HepG2 (cell line): ENCODE results near the gene CRMP1. TPM values are rescaled to one million over a fixed set of nuclear protein-coding genes. Genes with fewer than 3 reads are reported as not detected.

Experiments
- ATAC-seq: fragments of 200-7000 bp; cut with Tn5 transposase; 3 replicates; pipeline ENCODE4 v1.9.1; 2020; ENCODE audit warnings: mild to moderate bottlenecking, moderate library complexity
- BruUV-seq: library from RNA; stranded (reverse); fragments of 400-500 nt; replicated peaks from 2 replicates; lab custom pipeline; 2021; lab: Mats Ljungman, UMichigan
- CTCF ChIA-PET: fragments of 300-600 bp; formaldehyde crosslinking; extraction: SDS; loops from one replicate; lab custom pipeline; 2021; ENCODE audit warnings: low total read pairs, inconsistent platforms, low intra/inter-chr PET ratio; lab: Yijun Ruan, JAX
- POLR2A ChIA-PET: fragments of 350-600 bp; sonication (Branson Sonifier 250); formaldehyde crosslinking; loops from one replicate; lab custom pipeline; 2020; ENCODE audit warnings: antibody characterized with exemption, inconsistent platforms; lab: Yijun Ruan, JAX
- DNase-seq: peaks from one replicate; pipeline ENCODE4 v3.0.0-alpha.2; 2015; ENCODE audit warnings: low spot score
- FAIRE-seq: peaks from 3 replicates; lab custom pipeline; 2011; peaks lifted over from hg19 to GRCh38; lab: Jason Lieb, UNC
- H2AFZ ChIP-seq: one replicate; pipeline ENCODE4 v1.6.1; 2011; ENCODE audit warnings: low read length, inconsistent platforms
- H3K27ac ChIP-seq: fragments of 300-600 bp; 3 replicates; pipeline ENCODE4 v1.8.0; 2011; ENCODE audit warnings: mixed run types, mild to moderate bottlenecking, mixed read lengths, low read length, inconsistent platforms; ENCODE audit not compliant: insufficient read depth; ENCODE audit errors: extremely low read length
- H3K27me3 ChIP-seq, 2 experiments: fragments of 200-600 bp in 1 of 2; 2 replicates in 1 of 2; 3 replicates in 1 of 2; pipeline versions ENCODE4 v1.6.0 to v1.8.0; 2011; ENCODE audit warnings: low read length in 2 of 2, mild to moderate bottlenecking in 2 of 2, moderate library complexity in 2 of 2, inconsistent platforms in 1 of 2; ENCODE audit not compliant: insufficient read depth in 2 of 2, control insufficient read depth in 1 of 2
- H3K36me3 ChIP-seq, 2 experiments: fragments of 200-600 bp in 1 of 2; replicated peaks in 1 of 2; 2 replicates in 1 of 2; 3 replicates in 1 of 2; pipeline versions ENCODE4 v1.5.1 to v1.8.0; 2011; ENCODE audit warnings: low read length in 2 of 2, inconsistent platforms in 1 of 2; ENCODE audit not compliant: insufficient read depth in 2 of 2, control insufficient read depth in 1 of 2
- H3K4me1 ChIP-seq: 2 replicates; pipeline ENCODE4 v1.5.1; 2012; ENCODE audit warnings: low read length, inconsistent platforms; ENCODE audit not compliant: insufficient read depth
- H3K4me2 ChIP-seq: 2 replicates; pipeline ENCODE4 v1.6.0; 2011; ENCODE audit warnings: low read depth, low read length, inconsistent platforms
- H3K4me3 ChIP-seq, 3 experiments: fragments of 200-600 bp in 1 of 3; sonication (generic), shearing (Covaris generic) in 1 of 3; replicated peaks in 1 of 3; 2 replicates each; pipeline ENCODE4 v1.5.1; 2011 to 2016; ENCODE audit warnings: low read length in 3 of 3, inconsistent platforms in 2 of 3, low read depth in 2 of 3, mild to moderate bottlenecking in 2 of 3, control low read depth in 1 of 3, mixed read lengths in 1 of 3; ENCODE audit not compliant: insufficient read depth in 1 of 3
- H3K79me2 ChIP-seq: one replicate; pipeline ENCODE4 v1.6.1; 2011; ENCODE audit warnings: low read length, inconsistent platforms; ENCODE audit not compliant: insufficient read depth
- H3K9ac ChIP-seq: 2 replicates; pipeline ENCODE4 v1.6.0; 2011; ENCODE audit warnings: mild to moderate bottlenecking, low read depth, low read length, inconsistent platforms; ENCODE audit not compliant: insufficient read depth
- H3K9me3 ChIP-seq: 2 replicates; pipeline ENCODE4 v1.5.1; 2012; ENCODE audit warnings: mild to moderate bottlenecking, low read length
- H4K20me1 ChIP-seq: 2 replicates; pipeline ENCODE4 v1.6.0; 2011; ENCODE audit warnings: inconsistent platforms, mild to moderate bottlenecking, low read length, moderate library complexity; ENCODE audit not compliant: insufficient read depth
- BRCA1 ChIP-seq: sonication (generic); formaldehyde crosslinking; IDR thresholded peaks from 2 replicates; pipeline ENCODE4 v1.4.0; 2020; ENCODE audit warnings: missing genetic modification reagents
- CBX5 ChIP-seq: sonication (generic); formaldehyde crosslinking; IDR thresholded peaks from 2 replicates; pipeline ENCODE4 v1.4.0; 2020; ENCODE audit warnings: missing genetic modification reagents, borderline replicate concordance
- CC2D1A ChIP-seq: sonication (generic); formaldehyde crosslinking; IDR thresholded peaks from 2 replicates; pipeline ENCODE4 v1.8.1; 2023; ENCODE audit warnings: mild to moderate bottlenecking, missing genetic modification reagents
- HNRNPUL1 ChIP-seq: fragments of 200-400 bp; formaldehyde crosslinking; IDR thresholded peaks from 2 replicates; pipeline ENCODE4 v1.6.1; 2017; ENCODE audit warnings: low read depth, mild to moderate bottlenecking, low read length, moderate library complexity
- IKZF5 ChIP-seq: IDR thresholded peaks from 2 replicates; pipeline ENCODE4 v1.6.1; 2018; ENCODE audit warnings: missing genetic modification reagents, mild to moderate bottlenecking, missing compliant biosample characterization
- KAT7 ChIP-seq: IDR thresholded peaks from 2 replicates; pipeline ENCODE4 v1.6.1; 2018; ENCODE audit warnings: borderline replicate concordance, missing compliant biosample characterization
- NR2F1 ChIP-seq, 2 experiments: fragments of 450-650 bp in 1 of 2; formaldehyde crosslinking in 1 of 2; IDR thresholded peaks; 2 replicates each; pipeline versions ENCODE4 v1.5.0 to v1.6.1; 2016 to 2020; ENCODE audit warnings: mild to moderate bottlenecking in 1 of 2, missing compliant biosample characterization in 1 of 2, missing genetic modification reagents in 1 of 2, moderate library complexity in 1 of 2
- SMC3 ChIP-seq: IDR thresholded peaks from 2 replicates; pipeline ENCODE4 v1.6.1; 2011; ENCODE audit warnings: low read length, improper control_type of control experiment
- TBP ChIP-seq: sonication (generic); formaldehyde crosslinking; IDR thresholded peaks from 2 replicates; pipeline ENCODE4 v1.5.0; 2020; ENCODE audit warnings: missing genetic modification reagents
- TOPORS ChIP-seq: sonication (generic); formaldehyde crosslinking; IDR thresholded peaks from 2 replicates; pipeline ENCODE4 v1.8.0; 2023; ENCODE audit warnings: mild to moderate bottlenecking, missing genetic modification reagents
- ZFP36L2 ChIP-seq: sonication (generic); formaldehyde crosslinking; IDR thresholded peaks from 2 replicates; pipeline ENCODE4 v1.4.0; 2020; ENCODE audit warnings: missing genetic modification reagents
- ZNF143 ChIP-seq: sonication (generic); formaldehyde crosslinking; IDR thresholded peaks from 2 replicates; pipeline ENCODE4 v1.4.0; 2020; ENCODE audit warnings: missing genetic modification reagents
- ZNF451 ChIP-seq: sonication (generic); formaldehyde crosslinking; IDR thresholded peaks from 2 replicates; pipeline ENCODE4 v1.5.0; 2020; ENCODE audit warnings: mild to moderate bottlenecking, missing genetic modification reagents
- ZNF598 ChIP-seq: sonication (generic); formaldehyde crosslinking; IDR thresholded peaks from 2 replicates; pipeline ENCODE4 v1.5.1; 2020; ENCODE audit warnings: mild to moderate bottlenecking, missing genetic modification reagents, borderline replicate concordance
- ZNF674 ChIP-seq: sonication (generic); formaldehyde crosslinking; IDR thresholded peaks from 2 replicates; pipeline ENCODE4 v1.5.0; 2020; ENCODE audit warnings: low read depth, mild to moderate bottlenecking, missing genetic modification reagents
- ZNF776 ChIP-seq: sonication (generic); formaldehyde crosslinking; IDR thresholded peaks from 2 replicates; pipeline ENCODE4 v1.4.0; 2020; ENCODE audit warnings: mild to moderate bottlenecking, missing genetic modification reagents
- ZUFSP ChIP-seq: sonication (generic); formaldehyde crosslinking; IDR thresholded peaks from 2 replicates; pipeline ENCODE4 v1.9.0; 2021; ENCODE audit warnings: missing genetic modification reagents, mild to moderate bottlenecking, borderline replicate concordance
- WGBS: methylation state at CpG from one replicate; pipeline ENCODE4 v1.1.6; 2017; ENCODE audit warnings: low lambda C conversion rate; 5-methylcytosine and 5-hydroxymethylcytosine counted together
- in situ Hi-C: cut with HindIII; loops from 2 replicates; pipeline ENCODE4 v1.10.0; 2017; ENCODE audit warnings: low pct_unique_long_range_greater_than_20kb; ENCODE audit not compliant: extremely low pct_ligation_motif_present
- intact Hi-C: fragments of 100-400 bp; cut with micrococcal nuclease; formaldehyde crosslinking; loops from one replicate; pipeline ENCODE4 v1.10.0; 2022; ENCODE audit not compliant: unreplicated experiment
- polyA plus RNA-seq, 8 experiments: library from polyadenylated mRNA; depleted of rRNA in 3 of 8; stranded (reverse) in 7 of 8; unstranded in 1 of 8; fragments of >200 nt; fragmentation: Illumina TruSeq in 4 of 8; extraction: Trizol in 4 of 8; gene quantifications; 2 replicates each; pipeline versions ENCODE4 v1.2.1 to v1.2.3, GENCODE V29; 2011 to 2016; ENCODE audit warnings: low read depth in 4 of 8, missing spikeins in 1 of 8, mixed read lengths in 1 of 8; ENCODE audit not compliant: insufficient read depth in 1 of 8
- total RNA-seq, 5 experiments: library from RNA; depleted of rRNA; stranded (reverse); fragments of >200 nt; fragmentation: Illumina TruSeq; extraction: Trizol; gene quantifications; 2 replicates each; pipeline ENCODE4 v1.2.3, GENCODE V29; 2016; ENCODE audit warnings: low read depth in 1 of 5
- TF ChIP-seq, protein P1 (sequence below): sonication (generic); formaldehyde crosslinking; IDR thresholded peaks from 2 replicates; pipeline ENCODE4 v1.5.0; 2020; ENCODE audit warnings: missing genetic modification reagents, mild to moderate bottlenecking, borderline replicate concordance
- TF ChIP-seq, protein P2 (sequence below): sonication (generic); formaldehyde crosslinking; IDR thresholded peaks from 2 replicates; pipeline ENCODE4 v1.5.0; 2020; ENCODE audit warnings: missing genetic modification reagents

CRMP1 gene
- total and polyA plus RNA-seq, 2 of the 13 experiments (the other 11 are each of a cell fraction or from before 2014, with no cell fraction given), result not detected

DNA sequence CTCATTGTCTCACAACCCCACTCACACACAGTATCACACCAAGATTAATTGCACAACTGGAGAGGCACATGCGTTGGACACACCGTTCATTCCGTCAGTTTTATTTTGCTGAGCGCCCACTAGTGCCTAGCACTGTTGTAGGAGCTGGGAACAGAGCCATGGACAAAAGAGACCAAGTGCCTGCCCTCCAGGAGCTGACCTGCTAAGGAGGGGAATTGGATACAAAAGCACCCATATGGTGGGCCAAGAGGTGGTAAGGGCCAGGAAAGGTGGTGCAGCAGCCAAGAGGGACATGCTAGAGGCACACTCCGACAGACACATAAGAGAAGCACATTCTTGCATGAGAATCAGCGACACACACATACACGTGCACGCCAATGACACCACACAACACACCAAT lies 705 bp upstream of the CRMP1 start (continued):
- no peak for TF ChIP-seq NR2F1 (CRISPR knock-in tag; IDR thresholded peaks at IDR 0.05)
- no peak for TF ChIP-seq TOPORS

DNA sequence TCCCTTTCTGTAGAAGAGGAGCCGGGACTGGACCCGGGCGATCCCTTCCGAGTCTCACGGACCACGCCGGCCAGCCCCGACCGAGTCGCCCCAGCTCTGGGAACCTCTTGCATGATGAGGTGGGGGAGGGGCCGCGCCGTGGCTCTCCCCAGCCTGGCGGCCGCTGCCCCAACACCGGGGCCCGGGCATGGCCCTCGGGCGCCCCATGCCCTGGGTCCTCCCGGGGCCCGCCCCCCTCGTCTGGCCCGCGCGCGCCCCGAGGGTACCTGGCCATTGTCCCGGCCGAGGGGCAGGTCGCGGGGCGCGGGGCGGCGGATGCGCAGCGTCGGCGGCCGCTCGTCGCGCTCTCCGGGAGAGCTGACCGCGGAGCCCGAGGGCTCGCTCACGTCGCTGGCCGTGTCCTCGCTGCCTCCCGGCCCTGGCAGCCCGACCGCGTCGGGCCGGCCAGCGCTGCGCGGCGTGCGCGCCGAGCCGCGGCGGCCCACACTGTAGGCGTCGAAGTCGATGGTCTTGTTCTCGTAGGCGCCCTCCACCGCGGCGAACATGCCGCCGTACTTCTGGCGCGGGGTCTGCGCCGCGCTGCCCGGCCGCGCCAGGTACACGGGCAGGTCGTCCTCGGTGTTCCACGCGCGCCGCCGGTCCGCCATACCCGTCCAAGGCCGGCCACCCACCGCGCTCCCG lies 423 bp downstream of the CRMP1 start:
- peaks cover 2 to 11% of the 10 kb centered on the region in 2 experiments; a peak in 2 of 5 replicates for H3K27me3 ChIP-seq
- H3K4me2 ChIP-seq, result no peak overlapping the region
- H3K36me3 ChIP-seq, result no peaks in the 10 kb centered on the region
- H3K9ac ChIP-seq, result no peak overlapping the region
- ChIA-PET CTCF (no interaction called here), POLR2A (no interaction called here)
- WGBS, result 81% methylated on average over 42 of the region's 100 CpGs
- no peak overlapping the region for H2AFZ ChIP-seq
- H3K4me3 ChIP-seq, result no peak overlapping the region
- H4K20me1 ChIP-seq, result peaks cover 4% of the 10 kb centered on the region; the same call in 1 of the 2 replicates
- DNase-seq (no peak), FAIRE-seq (no peak), ATAC-seq (no peak)
- H3K9me3 ChIP-seq, result no peaks in the 10 kb centered on the region
- intact Hi-C loops (no loop called here), in situ Hi-C loops (no loop called here)
- no peaks in the 10 kb centered on the region for H3K79me2 ChIP-seq
- no peak overlapping the region for H3K27ac ChIP-seq
- BruUV-seq, result no TSS peak
- no peaks in the 10 kb centered on the region for H3K4me1 ChIP-seq
- TF ChIP-seq CC2D1A (CRISPR knock-in tag) (no peak), ZNF776 (CRISPR knock-in tag) (no peak), ZNF674 (CRISPR knock-in tag) (no peak), ZFP36L2 (no peak), HNRNPUL1 (no peak), TBP (no peak), ZUFSP (no peak), KAT7 (CRISPR knock-in tag) (no peak), IKZF5 (no peak), ZNF598 (CRISPR knock-in tag) (no peak), CBX5 (CRISPR knock-in tag) (no peak), BRCA1 (CRISPR knock-in tag) (no peak), ZNF451 (CRISPR knock-in tag) (no peak), ZNF143 (no peak), SMC3 (no peak)
- TF ChIP-seq, protein P1, sequence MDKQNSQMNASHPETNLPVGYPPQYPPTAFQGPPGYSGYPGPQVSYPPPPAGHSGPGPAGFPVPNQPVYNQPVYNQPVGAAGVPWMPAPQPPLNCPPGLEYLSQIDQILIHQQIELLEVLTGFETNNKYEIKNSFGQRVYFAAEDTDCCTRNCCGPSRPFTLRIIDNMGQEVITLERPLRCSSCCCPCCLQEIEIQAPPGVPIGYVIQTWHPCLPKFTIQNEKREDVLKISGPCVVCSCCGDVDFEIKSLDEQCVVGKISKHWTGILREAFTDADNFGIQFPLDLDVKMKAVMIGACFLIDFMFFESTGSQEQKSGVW (CRISPR knock-in tag), result no peak
- TF ChIP-seq, protein P2, sequence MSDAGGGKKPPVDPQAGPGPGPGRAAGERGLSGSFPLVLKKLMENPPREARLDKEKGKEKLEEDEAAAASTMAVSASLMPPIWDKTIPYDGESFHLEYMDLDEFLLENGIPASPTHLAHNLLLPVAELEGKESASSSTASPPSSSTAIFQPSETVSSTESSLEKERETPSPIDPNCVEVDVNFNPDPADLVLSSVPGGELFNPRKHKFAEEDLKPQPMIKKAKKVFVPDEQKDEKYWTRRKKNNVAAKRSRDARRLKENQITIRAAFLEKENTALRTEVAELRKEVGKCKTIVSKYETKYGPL, result no peak
